ENCODE measurements around the gene ASIP. TPM values are rescaled to one million over a fixed set of nuclear protein-coding genes. Genes with fewer than 3 reads are reported as not detected.

The ASIP gene
- total RNA-seq, 1 experiment from 2014 or later: not detected

DNA sequence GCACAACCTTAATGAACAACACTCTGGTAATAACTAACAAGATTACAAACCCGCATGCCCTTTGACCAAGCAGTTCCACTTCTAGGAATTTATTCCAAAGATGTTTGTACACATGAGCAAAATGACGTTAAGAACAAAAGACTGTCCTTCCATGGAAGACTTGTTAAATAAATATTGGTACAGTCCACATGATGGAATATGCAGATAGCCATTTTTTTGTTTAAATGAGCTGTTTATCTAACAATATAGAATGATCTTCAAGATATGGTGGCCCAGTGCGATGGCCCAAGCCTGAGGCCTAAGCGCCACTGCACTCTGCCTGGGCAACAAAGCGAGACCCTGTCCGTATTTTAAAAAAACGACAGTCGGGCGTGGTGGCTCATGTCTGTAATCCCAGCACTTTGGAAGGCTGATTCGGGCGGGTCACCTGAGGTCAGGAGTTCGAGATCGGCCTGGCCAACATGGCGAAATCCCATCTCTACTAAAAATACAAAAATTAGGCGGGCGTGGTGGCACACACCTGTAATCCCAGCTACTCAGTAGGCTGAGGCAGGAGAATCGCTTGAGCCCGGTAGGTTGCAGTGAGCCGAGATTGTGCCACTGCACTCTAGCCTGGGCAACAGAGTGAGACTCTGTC, 69.4 kb downstream of the ASIP start:
- peaks cover 28% of the 10 kb centered on the region for H3K4me1 Mint-ChIP-seq (ENCODE audit: insufficient read depth, unreplicated experiment)
- intact Hi-C loops (cut with micrococcal nuclease): loop anchor here (5.0 kb wide), 2 partner anchors 52 to 397 kb away; partner anchors contain the start of gene ITCH

DNA sequence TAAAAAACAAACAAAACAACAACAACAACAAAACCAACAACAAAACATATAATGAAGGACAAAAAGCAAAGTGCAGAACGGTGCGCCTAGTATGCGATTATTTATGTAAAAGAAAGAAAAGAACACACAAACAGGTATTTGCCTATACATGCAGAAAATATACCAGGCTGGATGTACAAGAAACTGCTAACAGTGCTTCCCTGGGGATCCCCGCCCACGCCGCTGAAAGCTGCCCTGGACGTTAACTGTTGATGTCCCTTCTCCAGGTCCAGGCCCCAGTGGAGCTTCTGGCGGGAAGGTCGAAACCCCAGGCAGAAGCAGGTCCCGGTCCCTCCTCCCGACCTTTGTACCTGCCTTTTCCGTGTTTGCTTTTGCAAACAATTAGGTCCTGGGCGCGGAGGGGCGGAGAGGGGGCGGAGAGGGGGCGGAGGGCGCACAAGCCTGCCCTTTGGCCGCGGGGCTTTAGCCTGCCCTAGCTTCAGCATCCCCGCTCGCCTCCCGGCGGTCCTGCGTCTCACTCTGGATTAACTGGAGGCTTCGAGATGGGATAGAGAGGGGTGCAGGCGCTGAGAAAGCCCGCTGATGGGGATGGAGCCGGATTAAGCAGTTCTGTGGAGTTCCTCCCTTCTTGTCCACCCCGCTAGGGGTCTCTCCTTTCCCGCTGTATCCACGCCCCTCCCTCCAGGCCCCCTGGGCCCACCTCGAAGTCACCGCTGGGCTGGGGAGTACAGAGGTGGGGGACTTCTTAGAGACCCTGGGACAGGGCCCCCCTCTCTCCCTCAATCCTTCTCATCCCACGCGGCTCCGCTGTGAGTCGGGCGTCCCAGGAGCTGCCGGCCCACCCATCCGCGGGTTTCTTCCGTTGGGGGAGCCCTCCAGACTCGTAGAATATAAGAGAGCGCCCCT, 70.1 kb downstream of the ASIP start:
- CTCF ChIA-PET: interaction anchor here (0.6 to 5.7 kb wide), 49 partner anchors 9 to 870 kb away, joined by 3 to 58 read pairs (median 12); partner anchors contain the start of genes AHCY, DYNLRB1 and ITCH
- H3K9me3 Mint-ChIP-seq (ENCODE audit: unreplicated experiment): no peaks in the 10 kb centered on the region
- POLR2A ChIA-PET: interaction anchor here (0.7 to 3.9 kb wide), 8 partner anchors 9 to 810 kb away, joined by 3 to 64 read pairs (median 8); partner anchors contain the start of genes AHCY, DYNLRB1 and ITCH
- BruUV-seq (replicated peaks): no TSS peak
- no peak overlapping the region for H3K4me3 Mint-ChIP-seq (ENCODE audit: unreplicated experiment)
- H3K27me3 Mint-ChIP-seq (ENCODE audit: insufficient read depth, unreplicated experiment): no peaks in the 10 kb centered on the region
- H3K36me3 Mint-ChIP-seq (ENCODE audit: insufficient read depth, unreplicated experiment): peaks cover 3% of the 10 kb centered on the region
- TF ChIP-seq, protein P1, sequence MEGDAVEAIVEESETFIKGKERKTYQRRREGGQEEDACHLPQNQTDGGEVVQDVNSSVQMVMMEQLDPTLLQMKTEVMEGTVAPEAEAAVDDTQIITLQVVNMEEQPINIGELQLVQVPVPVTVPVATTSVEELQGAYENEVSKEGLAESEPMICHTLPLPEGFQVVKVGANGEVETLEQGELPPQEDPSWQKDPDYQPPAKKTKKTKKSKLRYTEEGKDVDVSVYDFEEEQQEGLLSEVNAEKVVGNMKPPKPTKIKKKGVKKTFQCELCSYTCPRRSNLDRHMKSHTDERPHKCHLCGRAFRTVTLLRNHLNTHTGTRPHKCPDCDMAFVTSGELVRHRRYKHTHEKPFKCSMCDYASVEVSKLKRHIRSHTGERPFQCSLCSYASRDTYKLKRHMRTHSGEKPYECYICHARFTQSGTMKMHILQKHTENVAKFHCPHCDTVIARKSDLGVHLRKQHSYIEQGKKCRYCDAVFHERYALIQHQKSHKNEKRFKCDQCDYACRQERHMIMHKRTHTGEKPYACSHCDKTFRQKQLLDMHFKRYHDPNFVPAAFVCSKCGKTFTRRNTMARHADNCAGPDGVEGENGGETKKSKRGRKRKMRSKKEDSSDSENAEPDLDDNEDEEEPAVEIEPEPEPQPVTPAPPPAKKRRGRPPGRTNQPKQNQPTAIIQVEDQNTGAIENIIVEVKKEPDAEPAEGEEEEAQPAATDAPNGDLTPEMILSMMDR (IDR thresholded peaks at IDR 0.05; ENCODE audit: unreplicated experiment): no peak
- intact Hi-C loops (cut with micrococcal nuclease): loop anchor here (1.0 to 5.0 kb wide), 7 partner anchors 51 to 457 kb away; partner anchors contain the start of gene ITCH
- no peak for DNase-seq (ENCODE audit: unreplicated experiment)
- peaks cover 35% of the 10 kb centered on the region for H3K4me1 Mint-ChIP-seq (ENCODE audit: insufficient read depth, unreplicated experiment)
- H3K27ac Mint-ChIP-seq (ENCODE audit: low read depth, unreplicated experiment): no peak overlapping the region

More for the DNA sequence above, 69.4 kb downstream of the ASIP start:
- no peaks in the 10 kb centered on the region for H3K9me3 Mint-ChIP-seq (ENCODE audit: unreplicated experiment)
- no peaks in the 10 kb centered on the region for H3K27me3 Mint-ChIP-seq (ENCODE audit: insufficient read depth, unreplicated experiment)
- no peak overlapping the region for H3K4me3 Mint-ChIP-seq (ENCODE audit: unreplicated experiment)
- TF ChIP-seq, protein P1 (IDR thresholded peaks at IDR 0.05; ENCODE audit: unreplicated experiment): no peak
- no peak for DNase-seq (ENCODE audit: unreplicated experiment)
- ChIA-PET CTCF (interaction anchor here (0.6 to 5.7 kb wide), 16 partner anchors 8 to 271 kb away, joined by 3 to 48 read pairs (median 4); partner anchors contain the start of genes AHCY, DYNLRB1 and ITCH), POLR2A (interaction anchor here (0.7 to 0.9 kb wide), 2 partner anchors 215 to 809 kb away, joined by 3 read pairs; no protein-coding TSS in a partner anchor)
- no TSS peak for BruUV-seq (replicated peaks)
- no peak overlapping the region for H3K27ac Mint-ChIP-seq (ENCODE audit: low read depth, unreplicated experiment)
- H3K36me3 Mint-ChIP-seq (ENCODE audit: insufficient read depth, unreplicated experiment): no peaks in the 10 kb centered on the region

DNA sequence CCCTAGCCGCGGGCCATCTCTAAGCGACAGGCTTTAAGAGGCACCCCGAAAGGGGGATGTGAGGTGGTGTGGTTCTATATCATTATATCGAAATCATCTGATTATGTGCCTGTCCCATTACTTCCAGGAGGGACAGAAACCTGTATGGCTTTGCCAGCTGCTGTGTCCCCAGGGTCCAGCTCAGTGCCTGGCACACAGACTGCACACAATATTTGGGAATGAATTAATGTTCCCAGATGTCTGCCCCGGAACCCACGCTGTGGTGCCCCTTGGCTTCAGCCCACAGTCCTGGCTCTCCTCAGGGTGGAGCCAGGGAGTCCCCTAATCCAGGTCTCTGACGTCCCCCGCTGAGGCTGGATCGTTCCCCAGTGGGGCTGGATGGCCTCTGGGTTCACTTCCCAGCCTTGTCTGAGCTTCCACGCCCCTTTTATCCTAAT, 70.8 kb downstream of the ASIP start:
- Mint-ChIP-seq H3K27me3 (ENCODE audit: insufficient read depth, unreplicated experiment) (no peaks in the 10 kb centered on the region), H3K4me3 (ENCODE audit: unreplicated experiment) (no peak overlapping the region), H3K9me3 (ENCODE audit: unreplicated experiment) (no peaks in the 10 kb centered on the region), H3K27ac (ENCODE audit: low read depth, unreplicated experiment) (no peak overlapping the region), H3K4me1 (ENCODE audit: insufficient read depth, unreplicated experiment) (peaks cover 37% of the 10 kb centered on the region), H3K36me3 (ENCODE audit: insufficient read depth, unreplicated experiment) (peaks cover 5% of the 10 kb centered on the region)
- POLR2A ChIA-PET: interaction anchor here (0.6 to 3.9 kb wide), 19 partner anchors 9 to 636 kb away, joined by 3 to 64 read pairs (median 5); partner anchors contain the start of genes AHCY, DYNLRB1 and ITCH
- intact Hi-C loops (cut with micrococcal nuclease): loop anchor here (1.0 to 5.0 kb wide), 7 partner anchors 50 to 457 kb away; partner anchors contain the start of gene ITCH
- no TSS peak for BruUV-seq (replicated peaks)
- no peak for DNase-seq (ENCODE audit: unreplicated experiment)
- TF ChIP-seq, protein P1 (IDR thresholded peaks at IDR 0.05; ENCODE audit: unreplicated experiment): no peak
- CTCF ChIA-PET: interaction anchor here (0.6 to 5.7 kb wide), 90 partner anchors 8 to 470 kb away, joined by 3 to 58 read pairs (median 8); partner anchors contain the start of genes AHCY, DYNLRB1, ITCH and MAP1LC3A
